ENCODE results near the gene SLCO1B1.

DNA sequence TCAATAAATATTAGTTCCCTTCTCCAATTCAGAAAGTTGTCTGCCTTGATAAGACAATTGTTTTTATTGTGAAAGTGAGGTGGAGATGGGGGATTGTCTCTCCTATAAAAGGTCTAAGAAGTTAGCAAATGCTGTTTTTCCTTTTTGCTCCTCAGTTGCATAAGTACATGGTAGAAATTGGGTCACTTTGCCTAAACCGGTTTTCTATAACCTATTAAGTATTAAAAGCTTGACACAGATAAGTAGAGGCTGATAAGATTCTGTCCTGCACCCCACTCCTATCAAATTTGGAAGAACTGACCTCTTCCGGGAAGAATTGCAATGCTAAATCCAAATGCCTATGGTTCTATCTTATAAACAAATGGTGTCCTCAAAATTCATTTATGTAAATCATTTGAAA, 7.0 kb downstream of the SLCO1B1 start:
- TF ChIP-seq, protein P1, sequence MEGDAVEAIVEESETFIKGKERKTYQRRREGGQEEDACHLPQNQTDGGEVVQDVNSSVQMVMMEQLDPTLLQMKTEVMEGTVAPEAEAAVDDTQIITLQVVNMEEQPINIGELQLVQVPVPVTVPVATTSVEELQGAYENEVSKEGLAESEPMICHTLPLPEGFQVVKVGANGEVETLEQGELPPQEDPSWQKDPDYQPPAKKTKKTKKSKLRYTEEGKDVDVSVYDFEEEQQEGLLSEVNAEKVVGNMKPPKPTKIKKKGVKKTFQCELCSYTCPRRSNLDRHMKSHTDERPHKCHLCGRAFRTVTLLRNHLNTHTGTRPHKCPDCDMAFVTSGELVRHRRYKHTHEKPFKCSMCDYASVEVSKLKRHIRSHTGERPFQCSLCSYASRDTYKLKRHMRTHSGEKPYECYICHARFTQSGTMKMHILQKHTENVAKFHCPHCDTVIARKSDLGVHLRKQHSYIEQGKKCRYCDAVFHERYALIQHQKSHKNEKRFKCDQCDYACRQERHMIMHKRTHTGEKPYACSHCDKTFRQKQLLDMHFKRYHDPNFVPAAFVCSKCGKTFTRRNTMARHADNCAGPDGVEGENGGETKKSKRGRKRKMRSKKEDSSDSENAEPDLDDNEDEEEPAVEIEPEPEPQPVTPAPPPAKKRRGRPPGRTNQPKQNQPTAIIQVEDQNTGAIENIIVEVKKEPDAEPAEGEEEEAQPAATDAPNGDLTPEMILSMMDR (IDR thresholded peaks at IDR 0.05): no peak
- no peak for TF ChIP-seq ZFX (IDR thresholded peaks at IDR 0.05; ENCODE audit: borderline replicate concordance)

All from 22Rv1 (cell line).